Measurements from ENCODE around the gene TMED10.

The TMED10 gene

DNA sequence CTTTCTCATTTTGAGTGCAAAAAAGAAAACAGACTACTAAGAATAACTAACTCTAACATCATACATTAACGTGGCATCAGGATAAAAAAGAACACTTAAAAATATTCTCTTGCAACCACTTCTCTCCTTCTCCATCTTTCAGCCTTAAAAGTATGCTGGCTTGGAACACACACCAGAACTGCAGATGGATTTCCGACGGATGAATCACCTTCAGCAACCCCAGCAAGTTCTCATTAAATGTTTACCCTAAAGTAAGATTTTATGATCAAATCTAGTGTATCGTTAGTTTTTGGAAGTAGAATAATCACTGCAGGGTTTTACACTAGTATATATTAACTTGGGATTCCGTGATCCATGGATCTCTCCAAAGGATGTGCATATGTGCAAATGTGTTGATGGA lies 50.8 kb downstream of the TMED10 start:
- peak overlapping the region; percentile 93 for H3K4me3 ChIP-seq (ENCODE audit: low read length)
- peaks cover 10% of the 10 kb centered on the region; the same call in 1 of the 2 replicates for H3K4me1 ChIP-seq (ENCODE audit: insufficient read depth, low read length)
- H3K27ac ChIP-seq (ENCODE audit: low read length) = no peak overlapping the region
- H3K27me3 ChIP-seq (ENCODE audit: insufficient read depth, low read length) = no peaks in the 10 kb centered on the region
- no peaks in the 10 kb centered on the region for H3K9me3 ChIP-seq (ENCODE audit: insufficient read depth, low read depth, low read length)
- H3K36me3 ChIP-seq (ENCODE audit: insufficient read depth, low read depth, low read length) = peaks cover 18% of the 10 kb centered on the region
- peak overlapping the region; percentile 93; the same call in 1 of the 2 replicates for H3K9ac ChIP-seq (ENCODE audit: low read depth, low read length)

DNA sequence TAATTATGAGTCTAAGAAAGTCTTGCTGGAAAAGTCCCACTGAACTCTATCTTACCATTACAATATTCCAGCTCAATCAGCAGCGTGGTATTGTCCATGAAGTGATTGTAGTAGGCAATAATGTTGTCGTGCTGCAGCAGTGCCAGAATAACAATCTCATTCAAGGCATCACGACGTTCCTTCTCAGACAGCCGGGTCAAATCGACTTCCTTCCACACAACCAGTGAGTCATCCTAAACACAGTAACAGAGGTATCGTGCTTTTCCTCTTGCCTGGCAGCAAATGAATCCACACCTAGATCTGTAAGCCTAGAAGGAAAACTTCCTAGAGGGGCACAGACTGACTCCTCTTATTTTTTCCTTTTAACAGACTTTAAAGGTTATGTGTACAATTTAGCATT lies 52.4 kb downstream of the TMED10 start:
- Histone ChIP-seq H3K27me3 (ENCODE audit: insufficient read depth, low read length) (no peaks in the 10 kb centered on the region), H3K36me3 (ENCODE audit: insufficient read depth, low read depth, low read length) (peaks cover 35% of the 10 kb centered on the region), H3K4me1 (ENCODE audit: insufficient read depth, low read length) (peaks cover 10% of the 10 kb centered on the region; the same call in 1 of the 2 replicates), H3K4me3 (ENCODE audit: low read length) (no peak overlapping the region), H3K27ac (ENCODE audit: low read length) (no peak overlapping the region), H3K9me3 (ENCODE audit: insufficient read depth, low read depth, low read length) (no peaks in the 10 kb centered on the region), H3K9ac (ENCODE audit: low read depth, low read length) (no peak overlapping the region)

DNA sequence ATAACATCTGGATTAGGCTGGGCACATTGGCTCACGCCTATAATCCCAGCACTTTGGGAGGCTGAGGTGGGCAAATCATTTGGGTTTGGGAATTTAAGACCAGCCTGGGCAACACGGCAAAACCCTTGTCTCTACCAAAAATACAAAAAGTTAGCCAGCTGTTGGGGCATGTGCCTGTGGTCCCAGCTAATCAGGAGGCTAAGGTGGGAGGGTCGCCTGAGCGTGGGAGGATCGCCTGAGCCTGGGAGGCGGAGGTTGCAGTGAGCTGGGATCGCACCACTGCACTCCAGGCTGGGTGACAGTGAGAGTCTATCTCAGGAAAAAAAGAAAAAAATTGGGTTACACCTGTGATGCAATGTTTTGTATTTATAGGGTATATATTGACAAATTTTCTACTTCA lies 54.9 kb downstream of the TMED10 start:
- Histone ChIP-seq H3K36me3 (ENCODE audit: insufficient read depth, low read depth, low read length) (peaks cover 54% of the 10 kb centered on the region), H3K27ac (ENCODE audit: low read length) (no peak overlapping the region), H3K4me3 (ENCODE audit: low read length) (no peak overlapping the region), H3K9ac (ENCODE audit: low read depth, low read length) (no peak overlapping the region), H3K4me1 (ENCODE audit: insufficient read depth, low read length) (peaks cover 6% of the 10 kb centered on the region; the same call in 1 of the 2 replicates), H3K9me3 (ENCODE audit: insufficient read depth, low read depth, low read length) (no peaks in the 10 kb centered on the region), H3K27me3 (ENCODE audit: insufficient read depth, low read length) (no peaks in the 10 kb centered on the region)

GRCh38 chr14:75120541-75121291 lies 55.7 kb downstream of the TMED10 start:
- no peak overlapping the region for H3K27ac ChIP-seq (ENCODE audit: low read length)

GRCh38 chr14:75119056-75119455 lies 57.4 kb downstream of the TMED10 start:
- Histone ChIP-seq H3K4me1 (ENCODE audit: insufficient read depth, low read length) (no peaks in the 10 kb centered on the region), H3K27me3 (ENCODE audit: insufficient read depth, low read length) (no peaks in the 10 kb centered on the region), H3K27ac (ENCODE audit: low read length) (no peak overlapping the region), H3K4me3 (ENCODE audit: low read length) (no peak overlapping the region), H3K9ac (ENCODE audit: low read depth, low read length) (no peak overlapping the region), H3K36me3 (ENCODE audit: insufficient read depth, low read depth, low read length) (peaks cover 77% of the 10 kb centered on the region), H3K9me3 (ENCODE audit: insufficient read depth, low read depth, low read length) (no peaks in the 10 kb centered on the region)

More at GRCh38 chr14:75120541-75121291, 55.7 kb downstream of the TMED10 start:
- Histone ChIP-seq H3K9me3 (ENCODE audit: insufficient read depth, low read depth, low read length) (no peaks in the 10 kb centered on the region), H3K27me3 (ENCODE audit: insufficient read depth, low read length) (no peaks in the 10 kb centered on the region), H3K4me3 (ENCODE audit: low read length) (no peak overlapping the region), H3K4me1 (ENCODE audit: insufficient read depth, low read length) (peaks cover 2% of the 10 kb centered on the region; the same call in 1 of the 2 replicates), H3K9ac (ENCODE audit: low read depth, low read length) (no peak overlapping the region), H3K36me3 (ENCODE audit: insufficient read depth, low read depth, low read length) (peaks cover 62% of the 10 kb centered on the region)

DNA sequence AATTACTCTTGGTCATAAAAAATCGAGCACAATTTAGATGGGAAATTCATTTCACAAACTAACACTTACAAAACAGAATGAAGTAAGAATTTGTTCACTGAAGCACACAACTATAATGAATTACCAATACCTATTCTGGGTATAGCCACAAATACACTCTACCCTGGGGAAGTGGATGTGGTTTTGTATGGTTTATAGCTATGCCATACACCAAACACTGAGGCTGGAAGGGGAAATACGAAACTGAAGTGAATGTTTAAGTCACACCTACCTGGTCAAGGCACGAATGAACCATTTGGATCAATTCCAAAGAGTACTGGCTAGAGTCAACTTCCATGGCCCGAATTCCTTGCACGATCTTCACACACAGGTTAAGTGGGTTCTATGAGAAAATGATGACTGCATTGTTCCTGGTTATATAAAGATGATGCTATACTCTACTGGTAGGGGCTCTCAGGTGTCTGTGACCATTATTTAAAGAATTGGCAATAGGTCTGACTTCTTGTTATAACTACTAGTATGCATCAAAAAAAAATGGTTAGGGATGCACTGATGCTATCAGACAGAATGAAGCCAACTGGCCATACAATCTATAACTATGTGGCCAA lies 62.4 kb downstream of the TMED10 start:
- Histone ChIP-seq H3K27me3 (ENCODE audit: insufficient read depth, low read length) (no peaks in the 10 kb centered on the region), H3K9me3 (ENCODE audit: insufficient read depth, low read depth, low read length) (no peaks in the 10 kb centered on the region), H3K36me3 (ENCODE audit: insufficient read depth, low read depth, low read length) (peaks cover 95% of the 10 kb centered on the region), H3K4me3 (ENCODE audit: low read length) (no peak overlapping the region), H3K27ac (ENCODE audit: low read length) (no peak overlapping the region), H3K9ac (ENCODE audit: low read depth, low read length) (no peak overlapping the region), H3K4me1 (ENCODE audit: insufficient read depth, low read length) (no peaks in the 10 kb centered on the region)

GRCh38 chr14:75109877-75110276 lies 66.5 kb downstream of the TMED10 start:
- H3K27me3 ChIP-seq (ENCODE audit: insufficient read depth, low read length) = no peaks in the 10 kb centered on the region
- no peaks in the 10 kb centered on the region for H3K9me3 ChIP-seq (ENCODE audit: insufficient read depth, low read depth, low read length)
- no peaks in the 10 kb centered on the region for H3K4me1 ChIP-seq (ENCODE audit: insufficient read depth, low read length)
- no peak overlapping the region for H3K9ac ChIP-seq (ENCODE audit: low read depth, low read length)
- no peak overlapping the region for H3K27ac ChIP-seq (ENCODE audit: low read length)
- H3K4me3 ChIP-seq (ENCODE audit: low read length) = no peak overlapping the region
- peaks cover 96% of the 10 kb centered on the region for H3K36me3 ChIP-seq (ENCODE audit: insufficient read depth, low read depth, low read length)

DNA sequence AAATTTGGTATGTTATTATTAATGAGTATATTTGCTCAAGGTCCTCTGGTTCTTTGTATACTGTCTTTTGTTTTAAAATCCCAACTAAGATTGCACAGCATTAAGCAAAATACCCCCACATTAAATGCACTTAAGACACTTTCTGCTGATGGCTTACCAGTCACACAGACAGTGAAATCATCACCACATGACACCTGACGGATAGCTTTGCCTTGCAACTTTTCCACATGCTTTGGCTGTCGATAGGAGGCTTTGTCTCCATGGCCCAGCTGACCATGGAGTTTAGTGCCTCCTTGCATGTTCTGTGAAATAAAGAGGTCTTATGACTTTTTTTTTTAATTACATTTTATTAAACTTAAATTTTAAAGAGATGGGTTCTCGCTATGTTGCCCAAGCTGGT lies 69.2 kb downstream of the TMED10 start:
- Histone ChIP-seq H3K4me3 (ENCODE audit: low read length) (no peak overlapping the region), H3K27me3 (ENCODE audit: insufficient read depth, low read length) (no peaks in the 10 kb centered on the region), H3K4me1 (ENCODE audit: insufficient read depth, low read length) (no peaks in the 10 kb centered on the region), H3K9ac (ENCODE audit: low read depth, low read length) (no peak overlapping the region), H3K36me3 (ENCODE audit: insufficient read depth, low read depth, low read length) (peaks cover 86% of the 10 kb centered on the region), H3K9me3 (ENCODE audit: insufficient read depth, low read depth, low read length) (no peaks in the 10 kb centered on the region), H3K27ac (ENCODE audit: low read length) (no peak overlapping the region)

DNA sequence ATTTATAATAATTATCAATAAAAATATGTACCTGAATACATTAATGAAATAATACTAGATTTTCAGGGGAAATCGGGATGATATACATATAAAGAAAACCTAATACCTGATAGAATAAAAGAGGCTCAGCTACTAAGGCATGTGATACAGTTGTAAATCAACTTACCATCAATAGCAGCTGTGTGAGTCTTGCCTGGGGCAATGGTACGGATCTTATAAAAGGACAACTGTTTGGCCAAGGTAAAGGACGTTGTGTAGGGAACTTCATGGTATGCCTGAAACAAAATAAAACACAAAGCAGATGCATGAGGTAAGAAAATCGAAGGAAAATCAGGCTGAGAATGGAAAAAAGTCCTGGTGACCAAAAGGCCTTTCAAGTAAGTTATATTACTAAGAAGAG lies 74.9 kb downstream of the TMED10 start:
- peaks cover 81% of the 10 kb centered on the region for H3K36me3 ChIP-seq (ENCODE audit: insufficient read depth, low read depth, low read length)
- no peak overlapping the region for H3K4me3 ChIP-seq (ENCODE audit: low read length)
- H3K9ac ChIP-seq (ENCODE audit: low read depth, low read length) = no peak overlapping the region
- H3K9me3 ChIP-seq (ENCODE audit: insufficient read depth, low read depth, low read length) = no peaks in the 10 kb centered on the region
- H3K4me1 ChIP-seq (ENCODE audit: insufficient read depth, low read length) = no peaks in the 10 kb centered on the region
- H3K27me3 ChIP-seq (ENCODE audit: insufficient read depth, low read length) = no peaks in the 10 kb centered on the region
- H3K27ac ChIP-seq (ENCODE audit: low read length) = no peak overlapping the region

GRCh38 chr14:75098682-75099081 lies 77.7 kb downstream of the TMED10 start:
- H3K4me1 ChIP-seq (ENCODE audit: insufficient read depth, low read length) = no peaks in the 10 kb centered on the region
- H3K27me3 ChIP-seq (ENCODE audit: insufficient read depth, low read length) = no peaks in the 10 kb centered on the region
- no peak overlapping the region for H3K27ac ChIP-seq (ENCODE audit: low read length)
- H3K4me3 ChIP-seq (ENCODE audit: low read length) = no peak overlapping the region
- H3K9ac ChIP-seq (ENCODE audit: low read depth, low read length) = no peak overlapping the region
- peaks cover 83% of the 10 kb centered on the region for H3K36me3 ChIP-seq (ENCODE audit: insufficient read depth, low read depth, low read length)
- no peaks in the 10 kb centered on the region for H3K9me3 ChIP-seq (ENCODE audit: insufficient read depth, low read depth, low read length)

DNA sequence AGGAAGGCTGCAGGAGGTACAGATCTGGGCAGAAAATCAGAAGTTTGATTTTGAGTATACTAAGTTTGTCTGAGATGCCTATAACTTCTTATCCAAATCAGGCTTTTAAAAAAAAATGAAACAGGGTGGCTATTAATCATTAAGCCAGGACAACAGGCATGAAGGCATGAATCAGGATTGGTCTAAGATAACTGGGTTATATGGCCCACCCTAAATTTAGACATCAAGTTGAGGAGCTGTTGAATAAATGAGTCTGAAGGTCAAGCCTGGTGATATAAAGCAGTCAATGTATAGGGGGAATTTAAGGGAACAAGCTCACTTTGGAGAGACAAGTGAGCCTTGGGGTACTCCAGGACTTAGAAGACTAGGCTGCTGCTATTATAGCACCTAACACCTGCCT lies 78.2 kb downstream of the TMED10 start:
- H3K4me1 ChIP-seq (ENCODE audit: insufficient read depth, low read length) = peaks cover under 1% of the 10 kb centered on the region; the same call in 1 of the 2 replicates
- peaks cover 80% of the 10 kb centered on the region for H3K36me3 ChIP-seq (ENCODE audit: insufficient read depth, low read depth, low read length)
- no peak overlapping the region for H3K27ac ChIP-seq (ENCODE audit: low read length)
- H3K9ac ChIP-seq (ENCODE audit: low read depth, low read length) = no peak overlapping the region
- no peak overlapping the region for H3K4me3 ChIP-seq (ENCODE audit: low read length)
- H3K27me3 ChIP-seq (ENCODE audit: insufficient read depth, low read length) = no peaks in the 10 kb centered on the region
- H3K9me3 ChIP-seq (ENCODE audit: insufficient read depth, low read depth, low read length) = no peaks in the 10 kb centered on the region

DNA sequence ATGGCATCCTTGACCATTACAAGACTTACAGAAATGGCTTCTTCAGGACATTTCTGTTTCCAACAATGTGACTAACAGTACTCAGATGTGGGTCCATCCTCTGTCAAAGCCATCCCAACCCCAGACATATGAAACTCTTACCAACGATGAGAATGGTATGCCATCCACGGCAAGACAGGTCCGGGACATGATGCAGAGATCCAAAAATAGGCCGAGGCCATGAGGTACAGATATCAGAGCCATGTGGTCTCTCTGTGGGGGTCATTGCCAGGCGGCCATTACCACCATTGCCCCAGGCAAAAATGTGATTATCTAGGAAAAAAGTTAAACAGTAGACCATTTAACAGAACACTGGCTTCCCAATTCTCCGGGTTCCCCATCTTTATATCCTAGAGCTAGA lies 79.5 kb downstream of the TMED10 start:
- peaks cover 75% of the 10 kb centered on the region for H3K36me3 ChIP-seq (ENCODE audit: insufficient read depth, low read depth, low read length)

More for the DNA sequence above, 79.5 kb downstream of the TMED10 start:
- Histone ChIP-seq H3K27ac (ENCODE audit: low read length) (no peak overlapping the region), H3K27me3 (ENCODE audit: insufficient read depth, low read length) (no peaks in the 10 kb centered on the region), H3K4me1 (ENCODE audit: insufficient read depth, low read length) (peaks cover 7% of the 10 kb centered on the region; the same call in 1 of the 2 replicates), H3K9ac (ENCODE audit: low read depth, low read length) (no peak overlapping the region), H3K4me3 (ENCODE audit: low read length) (no peak overlapping the region), H3K9me3 (ENCODE audit: insufficient read depth, low read depth, low read length) (no peaks in the 10 kb centered on the region)

Measured in iPS-20b (cell line).